Kidney glomerular epithelial cell (primary cell): ENCODE measurements around the gene MAST3.
"Not testable (repeated sequence)": the region's sequence is repeated elsewhere in the genome, so short reads cannot be mapped to it uniquely, and the experiment has no call there.

ENCODE experiments used
- DNase-seq: peaks from one replicate; lab custom pipeline; 2025; lab: John Stamatoyannopoulos, UW

MAST3 gene

GRCh38 chr19:18137657-18138339, 40.2 kb downstream of the MAST3 start:
- DNase-seq, result no peak

- DNase-seq, result no peak
These were observed 42.9 kb downstream of the MAST3 start for GRCh38 chr19:18140473-18140872.

- DNase-seq, result no peak
These were observed 43.5 kb downstream of the MAST3 start for GRCh38 chr19:18141031-18141430.

- no peak for DNase-seq
These were observed 46.3 kb downstream of the MAST3 start for GRCh38 chr19:18143902-18144301.

GRCh38 chr19:18144361-18144760, 46.8 kb downstream of the MAST3 start:
- DNase-seq, result no peak

GRCh38 chr19:18144906-18145305, 47.3 kb downstream of the MAST3 start:
- DNase-seq, result no peak

GRCh38 chr19:18145391-18145999, 47.9 kb downstream of the MAST3 start:
- no peak for DNase-seq

- DNase-seq, result no peak
These were observed 49.8 kb downstream of the MAST3 start for GRCh38 chr19:18147396-18147795.

GRCh38 chr19:18149596-18149975, 52.0 kb downstream of the MAST3 start:
- no peak for DNase-seq

- no peak for DNase-seq
These were observed 53.4 kb downstream of the MAST3 start for GRCh38 chr19:18150776-18151624.

- peak; percentile 96 for DNase-seq
These were observed 54.9 kb downstream of the MAST3 start for GRCh38 chr19:18152442-18152816.

- DNase-seq, result peak; percentile 99
These were observed 55.4 kb downstream of the MAST3 start, which contains the start of gene PIK3R2 for GRCh38 chr19:18152817-18153555. TSS of gene PIK3R2 (plus strand) at chr19:18153163. CDS start at chr19:18155880, 2,717 bp downstream.

- DNase-seq, result no peak
These were observed 56.1 kb downstream of the MAST3 start for GRCh38 chr19:18153556-18154134.

GRCh38 chr19:18155095-18156087, 57.8 kb downstream of the MAST3 start:
- DNase-seq, result no peak

- no peak for DNase-seq
These were observed 58.7 kb downstream of the MAST3 start for GRCh38 chr19:18156268-18156667.

- DNase-seq, result peak; percentile 86
These were observed 59.4 kb downstream of the MAST3 start for GRCh38 chr19:18156841-18157464.

- DNase-seq, result no peak
These were observed 60.0 kb downstream of the MAST3 start for GRCh38 chr19:18157465-18158063.

GRCh38 chr19:18158467-18158866, 60.9 kb downstream of the MAST3 start:
- DNase-seq, result no peak

GRCh38 chr19:18159059-18159616, 61.6 kb downstream of the MAST3 start:
- DNase-seq, result not testable (repeated sequence)
